Brain microvascular endothelial cell (primary cell): ENCODE data around the gene RHNO1.
"Not testable (repeated sequence)": the region's sequence is repeated elsewhere in the genome, so short reads cannot be mapped to it uniquely, and the experiment has no call there.

Experiments
- DNase-seq: peaks from one replicate; pipeline ENCODE4 v3.0.0-alpha.2; 2020
- H3K27ac ChIP-seq: fragments of 250-450 bp; sonication (Bioruptor Pico); 2 replicates; pipeline ENCODE4 v1.5.1; 2020; ENCODE audit warnings: mild to moderate bottlenecking, moderate library complexity
- H3K27me3 ChIP-seq: fragments of 250-450 bp; sonication (Bioruptor Pico); replicated peaks from 2 replicates; pipeline ENCODE4 v1.5.1; 2020; ENCODE audit warnings: mild to moderate bottlenecking
- H3K36me3 ChIP-seq: fragments of 250-450 bp; sonication (Bioruptor Pico); replicated peaks from 2 replicates; pipeline ENCODE4 v1.5.1; 2020; ENCODE audit warnings: mild to moderate bottlenecking
- H3K4me3 ChIP-seq: 2 replicates; pipeline ENCODE4 v1.5.1; 2011; ENCODE audit warnings: low read depth, mild to moderate bottlenecking, control low read depth, low read length, moderate library complexity
- CTCF ChIP-seq: IDR thresholded peaks from 2 replicates; pipeline ENCODE4 v1.5.1; 2011; ENCODE audit warnings: low read depth, mild to moderate bottlenecking, moderate library complexity, low read length, control low read depth, inconsistent platforms; ENCODE audit errors: missing control alignments
- in situ Hi-C: cut with HindIII; loops from 2 replicates; pipeline ENCODE4 v1.10.0; 2017; ENCODE audit warnings: low sequenced_read_pairs, low pct_ligation_motif_present

The RHNO1 gene

GRCh38 chr12:2862876-2863275 is 14.1 kb upstream of the RHNO1 start:
- Histone ChIP-seq H3K27me3 (no peaks in the 10 kb centered on the region), H3K36me3 (no peaks in the 10 kb centered on the region), H3K4me3 (no peak overlapping the region), H3K27ac (no peak overlapping the region)
- no peak for TF ChIP-seq CTCF
- in situ Hi-C loops = no loop called here
- DNase-seq = no peak

- H3K27me3 ChIP-seq, H3K27ac ChIP-seq, DNase-seq, H3K4me3 ChIP-seq, H3K36me3 ChIP-seq, in situ Hi-C loops: not testable (repeated sequence)
These were observed 13.6 kb upstream of the RHNO1 start for GRCh38 chr12:2863402-2863801.

GRCh38 chr12:2864198-2864597 is 12.8 kb upstream of the RHNO1 start:
- in situ Hi-C loops = no loop called here
- no peaks in the 10 kb centered on the region for H3K36me3 ChIP-seq
- no peak for DNase-seq
- no peak for TF ChIP-seq CTCF
- no peak overlapping the region for H3K27ac ChIP-seq
- no peaks in the 10 kb centered on the region for H3K27me3 ChIP-seq
- no peak overlapping the region for H3K4me3 ChIP-seq

GRCh38 chr12:2868986-2869632 is 7.9 kb upstream of the RHNO1 start:
- H3K27me3 ChIP-seq, H3K36me3 ChIP-seq, DNase-seq, in situ Hi-C loops, H3K27ac ChIP-seq, H3K4me3 ChIP-seq: not testable (repeated sequence)

GRCh38 chr12:2876431-2877046 is 484 bp upstream of the RHNO1 start:
- H3K4me3 ChIP-seq = peak overlapping the region; percentile 92
- no peak for DNase-seq
- H3K36me3 ChIP-seq = no peaks in the 10 kb centered on the region
- peak overlapping the region; percentile 3 for H3K27ac ChIP-seq
- no peak for TF ChIP-seq CTCF
- no peaks in the 10 kb centered on the region for H3K27me3 ChIP-seq
- in situ Hi-C loops = no loop called here

- Histone ChIP-seq H3K27ac (peak overlapping the region; percentile 83), H3K4me3 (peak overlapping the region; percentile 92), H3K27me3 (no peaks in the 10 kb centered on the region), H3K36me3 (no peaks in the 10 kb centered on the region)
- in situ Hi-C loops = no loop called here
- no peak for DNase-seq
- no peak for TF ChIP-seq CTCF
These were observed 1.1 kb downstream of the RHNO1 start for GRCh38 chr12:2877953-2878732.
